Endothelial cell of hepatic sinusoid (primary cell): ENCODE results near the gene IGF2BP3.

Source experiments
- in situ Hi-C: cut with HindIII; loops from 2 replicates; pipeline ENCODE4 v1.10.0; 2017; ENCODE audit warnings: low sequenced_read_pairs

Gene IGF2BP3

DNA sequence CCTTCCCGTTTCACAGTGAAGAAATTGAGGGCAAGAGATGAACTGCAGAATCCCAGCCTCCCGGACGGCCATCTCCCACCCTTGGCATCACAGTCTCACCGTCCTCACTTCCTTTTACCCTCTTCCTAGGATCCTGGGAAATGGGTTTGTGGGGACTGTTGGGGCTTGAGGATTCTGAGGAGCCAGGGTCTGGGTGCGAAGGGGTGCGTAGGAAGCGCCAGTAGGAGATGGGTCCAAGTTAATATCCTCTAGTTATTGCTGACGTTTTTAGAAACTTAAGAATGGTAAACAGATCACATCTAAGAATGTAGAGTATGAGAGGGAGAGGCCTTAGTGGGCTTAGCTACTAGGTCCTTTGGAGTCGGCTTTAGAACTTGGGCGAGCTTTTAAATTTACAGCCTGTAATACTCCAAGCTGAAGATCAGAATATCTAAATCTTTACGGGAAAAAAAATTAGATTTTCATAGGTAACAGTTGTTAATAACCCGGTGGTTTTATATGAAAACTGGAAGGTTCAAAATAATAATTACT is 170.5 kb downstream of the IGF2BP3 start:
- in situ Hi-C loops, result no loop called here

DNA sequence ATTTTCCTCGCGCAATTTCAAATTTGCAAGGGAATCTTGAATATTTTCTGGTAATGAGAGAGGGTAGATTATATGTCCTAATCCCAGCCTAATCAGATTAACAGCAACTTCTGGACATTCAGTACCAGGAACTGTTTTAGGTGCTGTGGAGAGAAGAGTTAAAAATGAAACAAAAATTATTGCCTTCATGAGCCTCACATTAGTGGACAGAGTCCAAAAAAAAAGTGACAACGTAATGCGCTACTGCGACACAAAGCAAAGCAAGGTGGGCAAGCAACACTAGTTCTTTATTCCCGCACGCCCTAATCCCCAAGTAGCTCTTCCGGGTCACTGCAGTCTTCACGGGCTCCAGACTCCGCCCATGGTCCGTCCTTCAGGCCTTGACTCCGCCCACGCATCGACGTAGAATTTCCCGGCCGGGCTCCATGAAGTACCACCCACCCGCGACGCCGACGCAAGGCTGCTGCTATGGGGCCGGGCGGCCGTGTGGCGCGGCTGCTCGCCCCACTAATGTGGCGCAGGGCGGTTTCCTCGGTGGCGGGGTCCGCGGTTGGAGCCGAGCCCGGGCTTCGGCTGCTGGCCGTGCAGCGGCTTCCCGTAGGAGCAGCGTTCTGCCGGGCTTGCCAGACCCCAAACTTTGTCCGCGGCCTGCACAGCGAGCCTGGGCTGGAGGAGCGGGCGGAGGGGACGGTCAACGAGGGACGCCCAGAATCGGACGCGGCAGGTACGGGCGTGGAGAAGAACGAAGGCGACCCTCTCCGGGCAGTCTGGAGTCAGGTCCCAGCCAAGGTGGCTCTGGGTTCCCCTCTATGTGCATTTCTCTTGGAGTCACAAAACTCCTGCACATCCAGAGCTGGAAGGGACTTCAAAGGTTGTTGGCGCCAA is 171.2 kb downstream of the IGF2BP3 start, which contains the start of gene MALSU1:
MALSU1 (plus strand) TSS at position 455 of the 885 bp plus-strand sequence; CDS start at position 469, 14 bp downstream.
- in situ Hi-C loops, result no loop called here

DNA sequence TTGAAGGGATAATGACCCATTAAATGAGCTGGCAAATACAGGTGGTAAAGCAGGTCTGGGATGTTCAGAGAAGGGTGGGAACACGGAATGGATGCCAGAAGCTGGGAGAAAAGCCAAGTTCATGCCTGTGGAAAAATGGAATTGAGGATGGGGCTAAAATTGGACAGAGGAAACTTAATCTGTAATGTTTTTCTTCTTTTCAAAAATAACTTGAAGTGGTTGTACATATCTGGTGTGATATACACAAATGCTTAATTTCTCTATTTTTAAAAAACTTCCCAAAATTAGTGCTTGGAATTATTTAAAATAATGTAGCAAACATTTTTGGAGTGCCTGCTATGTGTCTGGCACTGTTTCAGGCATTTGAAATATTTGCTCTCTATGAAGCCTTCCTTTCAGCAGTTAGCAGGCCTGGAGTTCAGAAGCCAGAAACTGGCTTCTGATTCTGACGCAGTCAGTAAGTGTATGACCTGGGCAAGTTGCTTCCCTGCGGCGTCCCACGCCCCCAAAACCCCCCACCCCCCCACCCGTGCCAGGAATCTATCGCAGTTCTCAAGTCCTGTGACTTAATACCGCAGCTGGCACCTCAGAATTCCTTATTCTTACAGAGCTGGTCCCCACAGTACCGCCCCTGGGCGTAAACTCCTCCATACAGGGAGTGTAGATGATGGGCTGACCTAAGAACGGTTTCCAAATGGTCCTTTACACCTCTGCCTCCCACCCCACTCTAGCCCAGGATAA is 172.0 kb downstream of the IGF2BP3 start:
- in situ Hi-C loops, result no loop called here

DNA sequence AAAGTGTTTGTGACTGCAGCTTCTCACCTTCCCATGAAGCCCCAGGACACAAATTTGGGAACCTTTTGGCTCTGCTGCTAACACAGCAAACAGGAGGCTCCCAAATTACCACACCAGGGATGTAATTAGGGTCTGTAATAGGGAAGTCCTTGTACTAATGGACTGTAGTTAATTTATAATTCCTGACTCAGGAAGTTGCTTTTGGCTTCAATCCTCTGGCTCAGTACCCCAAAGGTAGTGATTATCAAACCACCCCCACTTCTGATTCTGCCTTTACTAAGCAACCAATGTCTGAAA is 174.9 kb downstream of the IGF2BP3 start:
- in situ Hi-C loops, result no loop called here

DNA sequence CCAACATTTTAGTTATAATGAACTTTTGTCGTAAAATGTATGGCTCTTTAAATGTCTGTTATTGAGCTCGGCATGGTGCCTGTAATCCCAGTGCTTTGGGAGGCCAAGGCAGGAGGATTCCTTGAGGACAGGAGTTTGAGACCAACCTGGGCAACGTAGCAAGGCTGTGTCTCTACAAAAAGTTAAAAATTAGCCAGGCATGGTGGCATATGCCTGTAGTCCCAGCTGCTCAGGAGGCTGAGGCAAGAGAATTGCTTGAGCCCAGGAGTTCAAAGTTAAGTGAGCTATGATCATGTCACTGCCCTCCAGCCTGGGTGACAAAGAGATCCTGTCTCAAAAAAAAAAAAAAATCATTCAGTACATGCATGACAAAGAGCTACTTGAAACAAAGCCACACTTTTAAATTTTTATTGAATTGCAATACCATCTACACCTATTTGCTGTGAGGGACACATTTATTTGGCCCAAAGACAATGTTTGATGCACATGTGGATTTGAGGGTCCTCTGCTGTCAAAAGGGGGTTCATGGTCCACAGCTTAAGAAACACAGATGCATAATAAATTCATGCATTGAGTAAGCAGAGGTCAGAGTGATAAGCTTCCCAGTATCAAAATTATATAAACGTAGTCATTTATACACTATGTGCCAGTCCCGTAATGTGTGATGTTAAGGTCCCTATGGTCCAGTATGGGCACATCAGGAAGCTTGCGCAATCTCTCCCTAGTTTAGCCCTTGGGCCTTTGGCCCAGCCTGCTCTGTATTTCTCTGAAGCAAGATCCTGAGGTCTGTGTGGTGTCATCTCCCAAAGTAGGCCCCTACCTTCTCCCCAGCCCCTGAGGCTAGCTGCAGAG is 175.5 kb downstream of the IGF2BP3 start:
- in situ Hi-C loops, result no loop called here

DNA sequence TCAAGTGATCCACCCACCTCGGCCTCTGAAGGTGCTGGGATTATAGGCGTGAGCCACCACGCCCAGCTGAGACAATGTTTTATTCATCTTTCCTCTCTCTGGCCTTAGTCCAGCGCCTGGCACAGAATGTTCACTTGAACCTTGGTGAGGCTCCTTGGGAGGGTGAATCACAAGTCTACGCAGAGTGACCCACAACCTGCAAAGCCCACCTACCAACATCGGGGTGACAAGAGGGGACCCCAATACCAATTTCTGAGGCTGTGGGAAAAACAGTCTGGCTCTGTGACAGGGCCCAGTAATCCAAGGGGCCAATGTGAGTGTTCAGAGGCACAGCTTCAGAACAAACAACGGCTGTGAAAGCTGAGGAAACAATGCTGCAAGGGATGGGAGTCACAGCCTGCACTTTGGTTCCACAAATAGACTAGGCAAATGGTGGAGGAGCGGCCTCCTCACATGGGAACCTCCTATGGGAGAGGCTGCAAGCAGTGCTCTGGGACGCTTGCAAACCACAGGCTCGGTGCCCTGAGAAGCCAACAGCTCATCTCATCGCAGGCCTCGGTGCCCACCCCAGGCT is 176.7 kb downstream of the IGF2BP3 start:
- in situ Hi-C loops, result no loop called here

DNA sequence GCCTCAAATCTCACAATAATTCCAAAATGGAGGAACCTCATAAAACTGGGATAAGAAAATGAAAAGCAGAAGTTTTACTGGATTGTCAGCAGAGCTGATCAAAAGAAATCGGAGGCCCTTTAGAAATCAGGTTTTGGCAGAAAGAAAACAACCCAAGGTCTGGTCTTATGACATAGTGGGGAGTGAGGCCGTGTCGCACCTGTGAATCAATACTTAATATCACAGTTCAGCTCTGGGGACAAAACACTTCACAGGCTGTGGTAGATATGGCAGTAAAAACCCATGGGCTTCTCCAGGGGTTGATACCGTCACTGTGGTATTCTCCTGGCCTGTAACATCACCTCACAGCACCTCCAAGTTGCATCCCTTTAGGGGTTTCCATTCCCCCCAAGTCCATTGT is 177.7 kb downstream of the IGF2BP3 start:
- in situ Hi-C loops, result no loop called here

DNA sequence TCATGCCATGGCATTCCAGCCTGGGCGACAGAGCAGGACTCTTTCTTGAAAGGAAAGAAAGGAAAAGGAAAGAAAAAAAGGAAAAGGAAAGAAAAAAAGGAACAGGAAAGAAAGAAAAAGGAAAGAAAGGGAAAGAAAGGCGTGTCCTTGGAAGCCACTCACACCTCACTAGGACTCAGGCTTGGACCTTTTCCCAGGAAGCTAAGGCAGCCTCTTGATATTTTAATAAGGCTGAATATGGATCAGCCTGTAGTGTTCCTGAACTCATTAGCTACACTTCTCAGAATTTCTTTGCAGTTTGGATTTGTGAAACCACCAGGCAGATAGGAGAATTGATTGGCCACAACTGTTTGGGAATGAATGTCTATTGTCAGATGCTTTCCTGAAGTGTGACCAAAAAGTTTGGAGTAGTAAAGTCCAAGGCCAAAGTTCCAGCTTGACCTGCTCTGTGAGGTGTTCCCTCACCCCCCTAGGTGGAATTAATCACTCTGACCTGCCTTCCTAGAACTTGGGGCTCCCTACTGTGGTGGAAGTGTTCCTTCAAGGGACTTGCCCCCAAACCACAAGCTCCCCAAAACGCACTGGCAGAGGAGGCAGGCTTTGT is 178.2 kb downstream of the IGF2BP3 start:
- in situ Hi-C loops, result no loop called here

DNA sequence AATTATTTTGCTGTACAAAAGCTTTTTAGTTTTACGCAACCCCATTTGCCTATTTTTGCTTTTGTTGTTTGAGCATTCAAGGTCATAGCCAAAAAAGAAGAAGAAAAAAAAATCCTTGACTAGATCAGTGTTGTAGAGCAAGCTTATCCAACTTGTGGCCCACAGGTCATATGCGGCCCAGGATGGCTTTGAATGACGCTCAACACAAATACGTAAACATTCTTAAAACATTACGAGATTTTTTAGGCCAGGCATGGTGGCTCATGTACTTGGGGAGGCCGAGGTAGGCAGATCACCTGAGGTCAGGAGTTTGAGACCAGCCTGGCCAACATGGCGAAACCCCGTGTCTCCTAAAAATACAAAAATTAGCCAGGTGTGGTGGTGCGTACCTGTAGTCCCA is 179.3 kb downstream of the IGF2BP3 start:
- in situ Hi-C loops, result no loop called here

DNA sequence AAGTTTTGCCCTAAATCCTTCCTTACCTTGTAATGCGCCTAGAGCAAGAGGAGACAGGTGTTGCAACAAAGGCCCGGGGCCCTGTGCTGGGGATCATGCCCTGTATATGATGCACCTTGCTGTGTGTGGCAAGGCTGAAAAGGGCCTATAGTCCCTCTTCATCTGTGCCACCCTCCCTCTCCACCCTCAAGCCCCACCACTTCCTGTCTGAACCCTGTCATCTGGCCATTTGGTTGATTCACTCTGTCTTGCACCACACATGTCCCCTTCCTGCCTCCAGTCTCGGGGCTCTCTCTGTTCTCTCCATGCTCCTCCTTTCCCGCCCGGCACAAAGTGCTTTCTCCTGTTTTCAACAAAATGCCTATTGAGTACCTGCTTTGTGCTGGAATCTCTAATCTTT is 182.7 kb downstream of the IGF2BP3 start:
- in situ Hi-C loops, result no loop called here

DNA sequence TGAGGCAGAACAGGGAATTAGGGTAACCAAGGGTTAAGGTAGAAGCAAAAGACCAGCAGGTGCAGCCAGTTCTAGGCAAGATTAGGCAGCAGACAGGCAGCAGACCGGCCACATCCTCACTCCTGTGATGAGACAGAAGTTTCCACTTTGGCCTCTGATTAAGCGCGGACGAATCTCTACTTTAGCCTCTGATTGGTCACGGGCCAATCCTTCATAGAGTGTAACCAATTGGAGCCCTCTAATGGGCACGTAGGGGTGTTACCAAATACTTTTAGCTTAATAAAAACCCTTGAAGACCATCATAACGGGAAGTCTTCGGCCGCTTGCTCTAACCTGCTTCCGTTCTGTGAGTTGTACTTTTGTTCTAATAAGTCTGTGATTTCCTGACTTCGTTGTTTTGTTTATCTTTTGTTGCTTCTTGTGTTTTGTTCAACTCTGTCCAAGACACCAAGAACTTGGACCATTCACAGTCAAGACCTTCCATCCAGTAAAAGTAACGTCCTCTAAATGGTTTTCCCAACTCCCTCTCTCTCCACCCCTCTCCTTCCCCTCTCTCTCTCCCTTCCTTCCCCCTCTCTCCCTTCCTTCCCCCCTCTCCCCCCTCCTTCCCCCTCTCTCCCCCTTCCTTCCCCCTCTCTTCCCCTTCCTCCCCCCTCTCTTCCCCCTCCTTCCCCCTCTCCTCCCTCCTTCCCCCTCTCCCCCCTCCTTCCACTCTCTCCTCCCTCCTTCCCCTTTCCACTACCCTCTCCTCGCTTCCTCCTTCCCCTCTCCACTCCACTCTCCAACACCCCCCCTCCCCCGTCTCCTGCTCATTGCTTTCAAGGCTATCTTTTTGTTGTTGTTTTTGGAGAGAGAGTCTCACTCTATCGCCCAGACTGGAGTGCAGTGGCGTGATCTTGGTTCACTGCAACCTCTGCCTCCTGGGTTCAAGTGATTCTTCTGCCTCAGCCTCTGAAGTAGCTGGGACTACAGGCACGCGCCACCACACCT is 184.3 kb downstream of the IGF2BP3 start:
- in situ Hi-C loops, result no loop called here

DNA sequence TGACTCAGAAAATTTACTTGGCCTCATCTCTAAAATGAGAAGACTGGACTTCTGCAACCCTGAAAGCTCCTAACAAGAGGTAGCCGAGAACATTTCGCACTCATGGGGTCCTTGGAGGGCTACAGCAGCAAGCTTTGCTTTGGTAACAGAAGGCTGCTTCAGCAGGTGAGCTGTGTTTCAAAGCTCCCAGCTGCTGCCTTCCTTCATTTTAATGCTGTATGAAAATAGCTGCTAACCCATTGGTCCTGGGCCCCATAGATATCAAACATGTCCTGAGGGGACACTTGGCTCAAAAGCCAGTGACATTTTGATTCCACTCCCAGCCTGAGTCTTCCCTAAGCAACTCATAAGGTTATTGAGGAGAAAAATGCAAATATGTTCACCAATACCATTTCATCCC is 185.4 kb downstream of the IGF2BP3 start:
- in situ Hi-C loops, result no loop called here

DNA sequence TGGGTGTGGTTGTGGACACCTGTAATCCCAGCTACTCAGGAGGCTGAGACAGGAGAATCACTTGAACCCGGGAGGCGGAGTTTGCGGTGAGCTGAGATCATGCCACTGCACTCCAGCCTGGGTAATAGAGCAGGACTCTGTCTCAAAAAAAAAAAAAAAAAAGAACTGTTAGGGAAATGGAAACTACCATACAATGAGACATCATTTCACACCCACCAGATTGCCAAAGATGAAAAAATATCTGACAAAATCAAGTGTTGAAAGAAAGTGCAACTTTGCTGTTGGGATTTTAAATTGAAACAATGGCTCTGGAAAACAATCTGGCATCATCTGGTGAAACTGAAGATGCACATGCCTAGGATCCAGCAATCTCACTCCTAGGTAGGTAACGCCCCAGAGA is 187.2 kb downstream of the IGF2BP3 start:
- in situ Hi-C loops, result no loop called here

DNA sequence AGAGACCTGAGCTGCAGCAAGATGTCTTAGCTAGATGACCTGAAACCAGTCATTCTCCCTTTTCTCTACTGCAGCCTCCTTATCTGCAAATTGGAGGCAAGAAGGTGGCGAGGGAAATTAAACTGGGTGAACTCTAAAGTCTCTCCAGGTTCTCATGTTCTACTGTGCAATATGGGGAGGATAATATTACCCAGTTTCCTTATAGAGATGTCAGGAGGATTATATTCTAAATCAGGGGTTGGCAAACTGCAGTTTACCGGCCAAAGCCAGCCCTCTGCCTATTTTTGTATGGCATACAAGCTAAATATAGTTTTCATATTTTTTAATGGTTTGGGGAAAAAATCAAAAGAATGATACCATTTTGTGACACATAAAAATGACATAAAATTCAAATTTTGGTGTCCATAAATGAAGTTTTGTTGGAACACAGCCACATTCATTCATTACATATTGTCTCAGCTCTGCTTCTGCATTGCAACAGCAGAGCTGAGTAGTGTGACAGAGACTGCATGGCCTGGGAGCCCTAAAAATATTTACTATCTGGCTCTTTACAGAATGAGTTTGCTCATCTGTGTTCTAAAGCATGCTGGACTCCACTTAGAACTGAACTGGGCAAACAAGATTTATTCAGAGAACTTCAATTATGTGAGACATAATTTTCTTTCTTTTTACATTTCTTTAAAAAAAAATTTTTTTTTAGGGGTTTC is 190.3 kb downstream of the IGF2BP3 start:
- in situ Hi-C loops, result no loop called here

DNA sequence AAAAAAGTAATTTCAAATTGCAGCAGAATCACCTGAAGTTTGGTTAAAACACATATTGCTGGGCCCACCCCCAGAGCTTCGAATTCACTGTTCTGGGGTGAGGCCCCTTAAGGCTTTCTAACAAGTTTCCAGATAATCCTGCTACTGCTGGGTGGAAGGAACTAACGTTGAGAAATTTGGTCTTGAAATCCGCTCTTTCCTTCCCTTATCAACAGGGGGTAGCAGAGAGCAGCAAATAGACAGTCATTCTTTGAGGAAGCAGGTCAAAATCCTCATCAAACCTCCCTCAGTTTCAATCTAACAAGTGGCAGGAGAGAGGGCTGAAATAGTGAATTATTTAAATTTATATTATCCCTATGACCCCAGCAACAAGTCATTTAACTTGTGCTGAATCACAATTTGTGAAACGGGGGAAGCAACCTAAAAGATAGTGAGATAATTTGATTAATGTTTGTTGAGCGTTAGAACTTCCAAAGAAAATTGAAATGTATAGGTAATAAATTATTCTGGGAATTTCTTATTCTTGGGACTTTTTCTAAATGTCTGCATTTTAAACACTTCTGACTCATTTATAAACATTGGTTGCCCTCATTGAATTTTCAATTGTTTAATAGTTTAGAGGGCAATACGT is 192.8 kb downstream of the IGF2BP3 start:
- in situ Hi-C loops, result no loop called here

DNA sequence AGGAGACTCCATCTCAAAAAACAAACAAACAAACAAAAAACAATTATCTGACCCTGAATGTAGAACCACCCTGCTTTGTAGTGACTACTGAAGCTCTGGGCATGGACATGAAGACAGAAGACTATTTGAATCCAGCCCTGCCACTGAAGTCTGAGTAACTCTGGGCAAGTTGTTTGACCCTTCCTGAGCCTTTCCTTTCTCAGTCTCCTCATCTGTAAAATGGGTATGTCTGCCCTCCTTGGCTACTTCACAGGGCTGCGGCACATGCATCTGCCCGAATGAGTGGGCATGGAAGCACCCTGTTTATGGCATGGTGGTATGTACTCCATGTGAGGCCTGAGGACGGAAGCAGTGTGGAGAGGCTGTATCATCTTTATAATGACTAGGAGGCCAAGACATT is 193.3 kb downstream of the IGF2BP3 start:
- in situ Hi-C loops, result no loop called here

DNA sequence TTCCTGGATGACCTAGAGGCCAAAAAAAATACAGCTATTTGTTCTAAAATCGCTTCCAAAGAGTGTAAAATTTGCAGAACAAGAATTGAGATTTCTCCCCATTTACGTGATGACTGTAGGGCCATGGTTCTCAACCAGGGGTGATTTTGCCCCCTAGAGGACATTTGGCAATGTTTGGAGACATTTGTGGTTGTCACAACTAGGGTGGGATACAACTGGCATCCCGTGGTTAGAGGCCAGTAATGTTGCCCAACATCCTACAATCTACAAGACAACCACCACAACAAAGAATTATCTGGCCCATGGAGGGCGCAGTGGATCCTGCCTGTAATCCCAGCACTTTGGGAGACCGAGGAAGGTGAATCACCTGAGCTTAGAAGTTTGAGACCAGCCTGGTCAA is 193.9 kb downstream of the IGF2BP3 start:
- in situ Hi-C loops, result no loop called here

DNA sequence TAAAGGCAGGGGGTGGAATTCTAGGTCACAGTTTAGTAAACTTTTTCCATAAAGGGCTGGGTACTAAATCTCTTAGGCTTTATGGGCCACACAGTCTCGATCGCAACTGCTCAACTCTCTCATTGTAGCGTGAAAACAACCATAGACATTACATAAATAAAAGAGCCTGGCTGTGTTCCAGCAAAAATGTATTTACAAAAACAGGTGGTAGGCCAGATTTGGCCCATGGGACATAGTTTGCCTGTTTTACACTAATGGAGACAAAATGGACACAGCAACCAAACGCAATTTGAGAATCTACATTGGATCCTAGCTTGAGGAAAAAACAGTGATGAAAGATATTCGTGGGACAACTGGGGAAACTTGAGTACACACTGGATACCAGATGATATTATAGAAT is 194.4 kb downstream of the IGF2BP3 start:
- in situ Hi-C loops, result no loop called here
